HK-2 (cell line): Measurements from ENCODE around the gene TMOD1.
"Not testable (repeated sequence)": the region's sequence is repeated elsewhere in the genome, so short reads cannot be mapped to it uniquely, and the experiment has no call there.

Source experiments
- DNase-seq: peaks from one replicate; pipeline ENCODE4 v3.0.0-alpha.2; 2018; ENCODE audit not compliant: unreplicated experiment

TMOD1 gene

DNA sequence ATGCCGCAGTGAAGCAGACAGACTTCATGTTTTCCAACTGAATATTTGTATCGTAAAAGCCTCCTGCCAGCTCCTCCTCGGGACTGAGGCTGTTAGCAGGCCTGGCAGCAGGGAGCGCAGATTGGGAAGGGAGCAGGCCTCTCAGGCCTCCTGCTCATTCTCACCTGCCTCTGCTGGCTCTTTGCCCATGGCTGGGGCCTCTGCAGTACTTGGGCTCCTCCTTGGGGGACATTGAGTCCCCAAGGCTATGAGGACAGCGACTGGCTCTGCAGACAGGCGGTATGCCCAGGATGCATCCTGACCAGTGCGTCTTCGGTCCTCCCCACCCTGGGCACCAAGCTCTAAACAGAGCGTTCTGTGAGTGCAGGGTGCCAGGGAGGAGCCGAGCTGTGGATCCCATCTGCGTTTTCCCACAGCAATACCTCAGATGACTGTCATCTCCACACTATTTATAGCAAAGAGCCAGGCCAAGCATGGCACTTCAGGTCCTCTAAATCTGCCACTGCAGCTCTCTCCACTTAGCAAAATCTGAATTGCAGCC is 93.0 kb downstream of the TMOD1 start:
- no peak for DNase-seq

DNA sequence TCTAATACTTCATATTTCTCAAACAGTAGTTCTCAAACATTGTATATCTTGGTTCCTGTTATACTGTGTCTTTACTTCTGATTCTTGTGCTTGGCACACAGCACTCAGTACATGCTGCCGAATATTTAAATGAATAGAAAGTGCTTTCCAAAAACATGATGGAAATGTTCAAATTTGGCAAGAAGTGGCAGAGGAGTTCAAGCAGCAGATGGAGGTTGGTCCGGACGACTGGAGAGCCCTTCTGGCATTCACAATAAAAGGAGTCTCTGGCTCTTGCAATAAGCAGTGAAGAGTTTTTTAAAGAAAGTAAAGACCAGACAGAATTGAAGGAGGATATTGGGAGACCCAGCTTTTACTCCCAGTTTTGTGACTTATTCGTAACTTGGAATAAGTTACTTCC is 95.4 kb downstream of the TMOD1 start:
- DNase-seq: no peak

DNA sequence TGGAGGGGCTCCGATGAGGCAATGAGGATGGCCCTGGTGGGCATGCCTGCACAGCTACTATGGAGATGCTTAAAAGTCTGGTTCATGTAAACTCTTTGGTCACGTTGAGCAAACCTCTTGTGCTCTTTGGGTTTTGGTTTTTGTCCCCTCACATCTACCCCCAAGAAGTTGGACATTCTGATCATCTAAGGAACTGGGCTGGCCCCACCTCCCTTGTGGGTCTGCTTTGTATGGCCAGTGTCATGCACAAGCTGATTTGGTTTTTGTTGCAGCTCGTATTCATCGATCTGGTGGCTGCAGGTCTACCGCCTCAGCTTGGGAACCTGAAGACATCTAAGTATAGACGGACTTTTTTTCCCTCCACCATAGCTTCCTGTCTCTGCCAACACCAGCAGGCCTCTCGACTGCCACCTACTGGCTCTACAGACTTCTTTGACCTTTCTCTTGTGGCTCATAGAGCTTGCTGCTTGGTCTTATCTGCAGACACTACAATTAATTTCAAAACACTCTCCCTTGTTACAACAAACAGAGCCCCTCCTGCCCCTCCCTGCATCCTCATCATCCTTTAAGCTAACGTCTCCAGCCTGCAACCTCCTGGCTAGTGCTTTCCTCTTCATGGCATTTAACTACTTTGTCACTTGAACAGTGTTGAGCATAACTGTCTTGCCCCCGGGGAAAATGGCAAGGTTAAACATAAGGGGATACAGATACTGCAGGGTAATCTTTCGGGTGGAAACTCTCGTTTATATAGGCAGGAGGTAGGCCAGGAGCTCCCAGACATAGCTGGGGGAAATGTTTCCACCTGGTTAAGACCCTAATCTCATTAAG is 97.2 kb downstream of the TMOD1 start:
- peak; percentile 54 for DNase-seq

DNA sequence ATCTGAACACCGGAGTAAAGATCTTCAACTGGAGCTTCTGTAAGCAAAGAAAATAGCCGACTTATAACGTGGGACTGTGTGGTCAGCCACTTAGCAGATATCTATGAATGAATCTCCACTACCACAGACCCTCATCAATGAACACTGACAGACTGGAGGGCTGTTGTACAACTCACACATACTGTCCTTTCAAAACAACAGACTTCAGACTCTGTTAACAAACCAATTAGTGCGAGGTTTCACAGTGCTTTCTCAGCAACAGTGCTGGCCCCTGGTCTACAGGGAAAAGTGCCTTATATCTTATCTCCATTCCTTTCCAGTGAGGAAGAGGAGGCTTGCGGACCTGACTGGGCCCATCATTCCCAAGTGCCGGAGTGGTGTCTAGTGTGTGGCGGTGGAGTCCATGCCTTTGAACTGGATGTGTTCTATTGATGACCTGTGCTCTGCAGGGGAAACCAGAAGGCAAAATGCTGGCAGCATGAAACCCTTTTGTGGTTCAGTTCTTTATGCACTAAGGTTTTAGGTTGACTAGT is 97.9 kb downstream of the TMOD1 start:
- no peak for DNase-seq

DNA sequence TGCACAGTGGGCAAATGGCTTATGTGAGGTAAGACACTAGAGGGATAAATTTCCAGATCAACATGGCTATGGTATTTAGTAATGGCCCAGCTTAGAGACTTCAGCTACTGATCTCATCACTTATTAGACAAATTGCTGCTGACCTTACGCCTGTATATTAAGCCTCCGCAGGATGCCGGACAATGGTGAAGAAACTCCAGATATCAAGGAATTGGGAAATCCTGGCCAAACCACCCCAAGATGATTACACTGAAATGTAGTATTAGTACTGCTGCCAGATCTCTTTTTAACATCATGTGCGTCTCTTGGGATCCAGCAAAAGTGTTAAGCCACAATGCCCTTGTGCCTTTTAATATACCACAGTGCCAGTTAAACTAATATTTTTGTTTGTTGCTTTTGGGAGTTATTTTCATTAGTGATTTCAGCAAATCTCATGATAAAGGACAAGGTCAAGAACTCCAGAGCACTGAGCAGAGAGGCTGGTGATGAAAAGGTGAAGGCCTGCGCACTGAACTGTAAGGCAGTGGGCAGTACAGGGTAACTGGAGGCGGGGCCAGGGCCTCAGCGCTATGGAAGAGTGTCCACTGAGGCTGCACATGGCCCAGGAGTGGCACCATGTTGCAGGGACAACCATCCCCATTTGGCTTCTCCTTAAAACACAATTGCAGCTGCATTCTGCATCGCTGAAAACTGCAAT is 99.2 kb downstream of the TMOD1 start:
- no peak for DNase-seq

DNA sequence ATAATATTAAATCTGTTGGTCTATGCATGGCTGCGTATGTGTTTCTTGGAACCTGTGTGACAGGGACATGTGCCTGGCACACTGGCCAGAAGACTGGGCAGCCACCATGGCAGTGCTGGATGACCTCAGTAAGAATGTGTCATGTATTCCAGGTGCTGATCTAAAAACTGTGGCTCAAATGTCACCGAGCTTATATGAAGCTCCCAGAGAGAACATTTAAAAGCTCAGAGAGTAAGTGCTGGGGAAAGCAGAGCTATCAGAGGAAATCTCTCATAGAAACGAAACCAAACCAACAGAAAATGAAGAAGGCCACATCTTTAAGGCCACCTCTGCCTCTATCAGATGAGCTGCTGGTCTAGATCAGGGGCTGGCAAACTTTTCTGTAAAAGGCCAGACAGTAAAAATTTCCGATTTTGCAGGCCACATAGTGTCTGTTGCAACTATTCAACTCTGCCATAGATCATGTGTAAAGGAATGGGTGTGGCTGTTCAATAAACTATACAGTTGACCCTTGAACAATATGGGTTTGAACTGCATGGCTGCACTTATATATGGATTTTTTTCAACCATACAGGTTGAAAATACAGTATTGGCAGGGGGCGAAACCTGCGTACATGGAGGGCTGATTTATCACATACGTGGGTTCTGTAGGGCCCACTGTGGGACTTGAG is 99.9 kb downstream of the TMOD1 start:
- DNase-seq: no peak

DNA sequence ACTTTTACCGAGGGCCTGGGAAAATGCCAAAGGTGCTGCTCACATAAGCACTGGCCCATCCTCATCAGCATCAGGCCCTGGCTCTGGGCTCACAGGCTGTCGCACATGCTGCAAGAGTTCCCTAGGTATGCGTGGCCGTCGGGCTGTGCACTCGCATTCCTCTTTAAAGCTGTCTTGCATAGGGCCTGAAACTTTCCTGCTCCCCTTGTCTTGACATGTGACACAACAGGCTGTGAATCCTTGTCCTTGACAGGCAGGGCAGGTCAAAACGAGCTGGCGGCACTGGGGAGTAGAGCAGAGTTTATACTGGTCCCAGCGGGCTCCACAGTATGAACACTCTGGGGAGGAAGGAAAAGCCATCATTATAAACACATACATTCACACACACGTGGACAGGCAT is 101.0 kb downstream of the TMOD1 start:
- no peak for DNase-seq

DNA sequence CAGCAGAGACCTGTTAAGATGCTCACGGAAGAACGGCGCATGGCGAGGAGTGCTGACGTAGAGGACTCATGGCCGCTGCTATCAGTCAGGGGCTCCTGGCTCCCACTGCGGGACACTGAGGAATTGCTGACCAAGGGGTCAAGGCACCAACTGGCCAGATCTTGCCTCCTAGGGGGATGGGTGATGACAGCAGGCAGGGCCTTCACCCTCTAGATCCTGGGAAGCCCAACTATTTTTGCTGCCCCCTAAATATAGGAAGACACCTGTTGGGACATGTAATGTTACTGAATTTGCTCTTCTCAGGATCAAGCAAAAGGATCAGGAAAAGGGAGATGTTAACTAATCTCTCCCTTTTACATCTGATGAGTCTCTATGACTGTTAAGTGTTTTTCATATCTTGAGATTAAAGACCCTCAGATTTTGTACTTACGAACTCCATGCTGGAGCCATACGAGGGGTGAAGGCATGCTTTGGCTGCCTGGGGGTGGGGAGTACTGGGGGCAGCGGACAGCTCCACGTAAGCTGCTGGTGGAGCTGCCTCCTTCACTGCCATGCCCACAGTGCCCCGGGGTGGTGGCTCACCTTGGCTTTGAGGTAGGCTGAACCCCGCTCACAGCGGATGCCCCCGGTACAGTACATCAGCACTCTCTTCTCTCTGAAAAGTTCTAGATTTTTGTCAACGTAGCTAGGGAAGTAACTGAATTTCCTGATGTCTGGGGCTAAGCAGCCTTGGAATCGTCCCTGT is 103.6 kb downstream of the TMOD1 start:
- no peak for DNase-seq

DNA sequence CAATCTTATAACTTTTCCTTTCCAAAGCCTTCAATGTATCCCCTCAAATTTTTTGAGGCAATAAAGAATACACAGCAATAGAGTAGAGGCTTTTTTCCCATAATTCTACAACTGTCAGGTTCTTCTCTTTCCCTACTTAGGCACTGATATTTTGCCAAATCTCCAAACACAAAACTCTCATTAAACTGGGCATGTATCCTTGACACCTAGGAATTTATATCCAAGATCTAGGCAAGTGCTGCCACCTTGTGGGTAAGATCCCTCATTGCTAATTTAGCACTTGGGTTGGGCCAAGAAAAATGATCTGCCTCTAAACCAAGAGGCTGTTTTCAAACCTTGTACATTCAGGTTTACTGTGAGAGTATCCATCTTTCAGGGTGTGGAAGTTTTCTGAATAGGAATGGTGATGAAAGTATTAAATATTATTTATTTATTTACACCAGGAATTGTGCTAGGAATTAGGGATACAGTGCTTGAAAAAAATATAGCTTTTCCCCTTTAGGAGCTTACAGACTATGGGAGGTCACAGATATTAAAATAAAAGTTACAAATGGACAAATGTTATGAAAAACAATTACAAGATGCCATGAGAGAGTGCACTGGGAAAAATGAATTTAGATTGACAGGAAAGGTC is 114.1 kb downstream of the TMOD1 start:
- peak; percentile 30 for DNase-seq

DNA sequence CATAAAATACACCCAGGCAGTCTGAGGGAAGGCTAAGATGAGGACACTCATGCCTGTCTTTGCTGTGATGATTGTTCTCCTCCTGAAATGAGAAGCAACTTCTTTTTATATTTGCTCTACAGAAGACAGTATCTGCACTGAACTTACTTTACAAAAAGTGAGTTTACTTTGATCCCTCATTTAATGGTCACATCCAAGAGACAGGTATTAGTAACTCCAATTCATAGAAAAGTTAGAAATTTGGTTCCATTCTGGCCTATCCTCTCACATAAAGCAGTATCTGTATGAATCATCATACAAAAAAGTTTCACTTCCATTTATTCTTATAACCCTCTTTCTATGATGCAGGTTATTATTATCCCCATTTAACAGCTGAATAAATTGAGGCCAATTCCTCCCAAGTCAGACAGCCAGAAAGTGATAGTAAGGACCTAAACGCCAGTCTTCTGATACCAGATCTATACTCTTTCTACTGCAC is 116.5 kb downstream of the TMOD1 start:
- no peak for DNase-seq

DNA sequence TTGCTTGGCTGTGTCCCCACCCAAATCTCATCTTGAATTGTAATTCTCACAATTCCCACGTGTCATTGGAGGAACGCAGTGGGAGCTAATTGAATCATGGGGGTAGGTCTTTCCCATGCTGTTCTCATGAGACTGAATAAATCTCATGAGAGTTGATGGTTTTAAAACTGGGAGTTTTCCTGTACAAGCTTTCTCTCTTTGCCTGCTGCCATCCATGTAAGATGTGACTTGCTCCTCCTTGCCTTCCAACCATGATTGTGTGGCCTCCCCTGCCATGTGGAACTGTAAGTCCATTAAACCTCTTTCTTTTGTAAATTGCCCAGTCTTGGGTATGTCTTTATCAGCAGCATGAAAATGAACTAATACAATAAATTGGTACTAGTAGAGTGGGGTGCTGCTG is 118.6 kb downstream of the TMOD1 start:
- not testable (repeated sequence) for DNase-seq

DNA sequence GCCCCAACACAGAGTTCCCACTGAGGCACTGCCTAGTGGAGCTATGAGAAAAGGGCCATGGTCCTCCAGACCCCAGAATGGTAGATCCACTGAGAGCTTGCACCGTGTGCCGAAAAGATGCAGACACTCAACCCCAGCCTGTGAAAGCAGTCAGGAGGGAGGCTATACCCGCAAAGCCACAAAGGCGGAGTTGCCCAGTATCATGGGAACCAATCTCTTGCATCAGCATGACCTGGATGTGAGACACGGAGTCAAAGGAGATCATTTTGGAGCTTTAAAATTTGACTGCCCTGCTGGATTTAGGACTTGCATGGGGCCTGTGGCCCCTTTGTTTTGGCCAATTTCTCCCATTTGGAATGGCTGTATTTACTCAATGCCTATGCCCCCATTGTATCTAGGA is 121.0 kb downstream of the TMOD1 start:
- not testable (repeated sequence) for DNase-seq

DNA sequence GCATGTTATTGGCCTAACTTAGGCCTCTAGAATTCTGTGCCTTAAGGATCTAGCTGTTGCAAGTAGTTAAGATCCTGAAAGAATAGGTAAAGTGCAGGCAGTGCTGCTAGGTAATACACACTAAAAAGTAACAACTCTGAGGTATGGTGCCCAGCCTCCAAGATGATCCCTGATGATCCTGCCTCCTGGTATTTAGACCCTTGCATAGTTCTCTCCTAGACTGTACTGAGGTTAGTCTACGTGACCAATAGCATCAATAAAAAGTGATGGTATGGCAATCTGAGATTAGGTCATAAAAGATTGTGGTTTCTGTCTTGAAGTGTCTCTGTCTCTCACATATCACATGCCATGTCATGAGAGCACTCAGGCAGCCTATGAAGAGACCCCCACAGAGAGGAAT is 122.5 kb downstream of the TMOD1 start:
- DNase-seq: no peak

DNA sequence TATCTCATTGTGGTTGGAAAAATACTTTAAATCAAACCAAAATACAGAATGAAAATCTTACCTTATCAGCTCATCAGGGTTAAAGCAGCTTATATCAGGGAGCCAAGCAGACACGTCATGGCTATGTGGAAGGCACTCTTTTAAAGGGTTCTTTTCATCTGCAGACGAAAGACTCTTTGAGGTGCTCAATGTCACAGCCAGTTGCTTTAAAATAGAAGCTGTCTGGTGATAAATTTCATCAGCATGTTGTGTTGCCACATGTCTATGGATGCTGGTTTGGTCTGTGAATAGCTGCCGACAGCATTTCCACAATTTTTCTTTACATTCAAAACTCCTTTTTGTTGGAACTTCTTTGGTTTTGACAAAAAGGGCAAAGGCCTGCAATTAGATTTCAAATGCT is 124.2 kb downstream of the TMOD1 start:
- no peak for DNase-seq

DNA sequence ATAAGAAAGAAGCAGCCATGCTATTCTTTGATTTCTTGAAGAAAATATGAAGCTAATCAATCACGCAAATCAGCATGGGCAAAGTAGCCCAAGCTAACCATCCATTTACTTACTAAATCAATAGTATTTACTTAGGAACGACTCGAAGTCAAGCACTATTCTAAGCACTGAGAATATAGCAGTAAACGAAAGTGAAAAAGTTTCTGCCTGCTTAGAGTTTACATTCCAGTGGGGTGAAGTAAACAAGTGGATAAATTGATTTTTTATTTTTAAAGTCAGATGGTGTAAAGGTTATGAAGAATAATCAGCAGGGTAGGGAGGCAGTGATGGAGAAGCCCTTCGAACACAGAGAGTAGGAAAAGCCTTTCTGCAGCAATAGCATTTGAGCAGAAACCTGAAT is 126.2 kb downstream of the TMOD1 start:
- no peak for DNase-seq

DNA sequence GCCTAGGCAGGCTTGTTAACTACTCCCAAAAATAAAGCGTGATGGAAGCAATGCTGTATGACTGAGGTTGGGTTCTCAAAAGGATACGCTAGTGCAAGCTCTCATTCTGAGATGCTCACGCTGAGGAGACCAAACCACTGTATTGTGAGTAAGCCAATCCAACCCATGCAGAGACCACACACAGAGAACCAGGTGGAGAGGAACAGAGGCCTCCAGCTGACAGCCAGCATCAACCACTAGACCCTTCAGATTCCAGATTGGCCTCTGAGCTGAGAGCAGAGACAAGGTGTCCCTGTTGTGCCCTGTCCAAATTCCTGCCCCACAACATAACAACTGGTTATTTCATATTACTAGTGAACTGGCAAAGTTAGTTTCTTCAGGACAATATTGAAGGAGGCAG is 127.2 kb downstream of the TMOD1 start:
- DNase-seq: no peak

DNA sequence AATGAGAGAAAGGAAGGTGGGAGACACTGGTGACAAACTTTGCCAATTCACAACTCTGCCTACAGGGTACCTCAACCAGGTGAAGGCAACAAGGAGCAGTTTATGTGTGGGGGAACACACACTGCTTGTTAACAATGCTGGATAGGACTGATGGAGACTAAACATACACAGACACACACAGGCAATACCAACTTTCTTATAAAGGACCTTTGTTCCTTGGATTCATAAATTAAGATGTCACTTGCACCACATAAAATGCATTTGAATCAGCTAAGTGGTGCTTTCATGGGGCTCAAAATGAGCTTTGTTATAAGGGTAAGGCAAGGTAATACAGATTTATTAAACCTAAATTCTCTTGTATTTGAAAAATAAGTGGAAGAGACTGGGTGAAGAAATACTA is 127.7 kb downstream of the TMOD1 start:
- DNase-seq: no peak

DNA sequence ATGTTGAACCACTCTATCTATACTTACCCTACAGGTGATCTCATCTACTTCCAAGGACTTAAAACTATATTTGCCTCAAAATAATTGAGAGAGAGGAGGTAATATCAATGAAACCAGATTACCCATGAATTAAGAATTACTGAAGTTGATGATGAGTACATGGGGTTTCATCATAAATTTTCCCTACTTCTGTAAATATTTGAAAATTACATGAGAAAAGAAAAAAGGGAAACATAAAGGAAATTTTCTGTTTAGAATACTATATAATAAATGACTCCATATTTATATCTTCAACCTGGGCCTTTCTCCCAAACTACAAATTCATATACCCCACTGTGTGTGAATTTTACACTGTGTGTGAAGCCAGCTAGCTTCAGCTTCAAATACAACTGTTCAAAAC is 129.1 kb downstream of the TMOD1 start:
- no peak for DNase-seq

DNA sequence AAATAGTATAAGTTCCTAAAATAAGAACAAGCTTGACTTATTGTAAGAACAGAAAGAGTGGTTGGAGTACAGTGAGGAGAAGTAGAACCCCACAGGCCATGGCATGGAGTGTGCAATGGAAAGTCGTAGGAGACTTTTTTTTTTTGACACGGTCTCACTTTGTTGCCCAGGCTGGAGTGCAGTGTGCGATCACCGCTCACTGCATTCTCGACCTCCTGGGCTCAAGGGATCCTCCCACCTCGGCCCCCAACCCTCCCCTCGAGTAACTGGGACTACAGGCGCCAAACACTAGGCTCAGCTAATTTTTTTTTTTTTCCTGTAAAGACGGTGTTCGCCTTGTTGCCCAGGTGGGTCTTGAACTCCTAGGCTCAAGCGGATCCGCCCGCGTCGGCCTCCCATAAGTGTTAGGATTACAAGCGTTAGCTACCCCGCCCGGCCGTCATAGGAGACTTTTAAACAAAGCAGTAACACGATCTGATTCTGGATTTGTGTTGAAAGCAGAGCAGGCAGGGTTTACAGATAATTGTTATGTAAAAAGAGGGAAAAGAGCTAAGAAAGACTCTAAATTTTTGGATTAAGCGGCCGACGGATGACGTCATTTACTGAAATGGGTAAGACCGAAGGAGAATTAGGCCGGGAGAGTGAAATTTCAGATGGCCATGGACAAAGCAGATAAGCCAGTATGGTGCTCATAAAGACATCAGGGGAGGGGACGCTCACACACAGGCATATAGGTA is 130.9 kb downstream of the TMOD1 start:
- DNase-seq: peak; percentile 43
